Lower leg skin (tissue), 4 donors: ENCODE results near the gene MAP6. TPM values are rescaled to one million over a fixed set of nuclear protein-coding genes. Genes with fewer than 3 reads are reported as not detected.

Experiments used
- DNase-seq, 2 donors: peaks; one replicate each; pipeline ENCODE4 v3.0.0-alpha.2; 2019; ENCODE audit warnings: low spot score in 2 of 2
- H3K4me3 ChIP-seq: fragments of 200-600 bp; sonication (generic); 2 replicates; pipeline ENCODE4 v1.5.1; 2017; ENCODE audit warnings: mild to moderate bottlenecking, low read depth; ENCODE audit not compliant: poor library complexity, severe bottlenecking
- POLR2A ChIP-seq, 2 donors: fragments of 450-650 bp; IDR thresholded peaks; one replicate each; pipeline ENCODE4 v1.6.1; 2016 to 2017; ENCODE audit warnings: antibody characterized with exemption in 2 of 2, mild to moderate bottlenecking in 1 of 2, moderate library complexity in 1 of 2
- WGBS, 2 donors: methylation state at CpG; one replicate each; pipeline ENCODE4 v1.1.5; 2018; 5-methylcytosine and 5-hydroxymethylcytosine counted together
- intact Hi-C: fragments of 100-400 bp; cut with DNase I; formaldehyde crosslinking; loops from one replicate; pipeline ENCODE4 v1.15.0; 2023; ENCODE audit warnings: low total_unique reads
- total RNA-seq, 4 donors: library from RNA; depleted of rRNA; stranded (reverse); fragments of >200 nt; gene quantifications; one replicate each; pipeline ENCODE4 v1.1.0, GENCODE V29; 2016
- TF ChIP-seq, protein P1 (sequence below), 3 donors: fragments of 450-650 bp; IDR thresholded peaks; one replicate each; pipeline ENCODE4 v1.5.1; 2016; ENCODE audit warnings: antibody characterized with exemption in 3 of 3, mild to moderate bottlenecking in 3 of 3, moderate library complexity in 2 of 3

The MAP6 gene
- total RNA-seq, 4 donors from 2014 or later = 3.1 to 16.1 (median 10.0) TPM

DNA sequence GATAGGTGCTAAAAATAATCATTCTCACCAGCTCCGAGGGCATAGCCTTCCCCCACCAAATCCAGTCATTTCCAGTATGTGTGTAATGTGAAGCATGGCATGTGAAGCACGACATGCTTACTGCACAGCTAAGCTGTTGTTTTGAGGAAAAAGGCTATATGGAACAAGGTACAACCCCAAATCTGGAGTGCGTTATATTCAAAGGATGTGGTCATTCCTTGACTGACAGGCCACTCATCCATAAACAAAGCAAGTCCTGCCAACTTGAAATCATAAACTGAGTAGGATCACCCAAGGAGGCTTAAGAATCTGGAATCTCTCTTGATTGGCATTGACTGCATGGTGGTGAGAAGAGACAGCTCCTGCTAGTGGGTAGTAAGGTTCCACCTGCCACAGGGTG, 3.7 kb downstream of the MAP6 start:
- intact Hi-C loops = no loop called here
- TF ChIP-seq, protein P1, sequence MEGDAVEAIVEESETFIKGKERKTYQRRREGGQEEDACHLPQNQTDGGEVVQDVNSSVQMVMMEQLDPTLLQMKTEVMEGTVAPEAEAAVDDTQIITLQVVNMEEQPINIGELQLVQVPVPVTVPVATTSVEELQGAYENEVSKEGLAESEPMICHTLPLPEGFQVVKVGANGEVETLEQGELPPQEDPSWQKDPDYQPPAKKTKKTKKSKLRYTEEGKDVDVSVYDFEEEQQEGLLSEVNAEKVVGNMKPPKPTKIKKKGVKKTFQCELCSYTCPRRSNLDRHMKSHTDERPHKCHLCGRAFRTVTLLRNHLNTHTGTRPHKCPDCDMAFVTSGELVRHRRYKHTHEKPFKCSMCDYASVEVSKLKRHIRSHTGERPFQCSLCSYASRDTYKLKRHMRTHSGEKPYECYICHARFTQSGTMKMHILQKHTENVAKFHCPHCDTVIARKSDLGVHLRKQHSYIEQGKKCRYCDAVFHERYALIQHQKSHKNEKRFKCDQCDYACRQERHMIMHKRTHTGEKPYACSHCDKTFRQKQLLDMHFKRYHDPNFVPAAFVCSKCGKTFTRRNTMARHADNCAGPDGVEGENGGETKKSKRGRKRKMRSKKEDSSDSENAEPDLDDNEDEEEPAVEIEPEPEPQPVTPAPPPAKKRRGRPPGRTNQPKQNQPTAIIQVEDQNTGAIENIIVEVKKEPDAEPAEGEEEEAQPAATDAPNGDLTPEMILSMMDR (IDR thresholded peaks at IDR 0.05) = no peak
- no peak for TF ChIP-seq POLR2A (IDR thresholded peaks at IDR 0.05)
- DNase-seq = no peak
- WGBS, 2 donors = 94 to 95% methylated on average over 3 of the region's 3 CpGs
- H3K4me3 ChIP-seq = no peak overlapping the region

DNA sequence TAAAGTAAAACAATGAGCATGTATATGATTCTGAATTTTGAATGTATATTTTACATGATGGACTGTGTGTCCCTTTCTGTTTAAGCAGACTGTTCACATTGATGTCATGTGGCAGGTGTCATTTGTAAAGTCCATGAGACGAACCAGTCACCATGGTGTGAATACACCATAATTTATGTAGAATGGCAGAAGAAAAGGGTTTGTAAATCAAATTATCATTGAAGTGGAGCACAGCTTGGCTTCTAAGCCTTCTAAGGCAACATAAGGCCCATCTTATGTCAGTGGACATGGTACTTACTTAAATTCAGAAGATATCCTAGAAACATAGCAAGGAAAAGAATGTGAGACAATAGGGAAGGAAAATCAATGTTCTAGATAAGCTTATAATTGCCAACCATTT, 4.4 kb downstream of the MAP6 start:
- intact Hi-C loops = no loop called here
- H3K4me3 ChIP-seq = no peak overlapping the region
- TF ChIP-seq, protein P1 (IDR thresholded peaks at IDR 0.05) = no peak
- no peak for TF ChIP-seq POLR2A (IDR thresholded peaks at IDR 0.05)
- WGBS, 2 donors = 97 to 98% methylated on average over 1 of the region's 1 CpG
- no peak for DNase-seq

DNA sequence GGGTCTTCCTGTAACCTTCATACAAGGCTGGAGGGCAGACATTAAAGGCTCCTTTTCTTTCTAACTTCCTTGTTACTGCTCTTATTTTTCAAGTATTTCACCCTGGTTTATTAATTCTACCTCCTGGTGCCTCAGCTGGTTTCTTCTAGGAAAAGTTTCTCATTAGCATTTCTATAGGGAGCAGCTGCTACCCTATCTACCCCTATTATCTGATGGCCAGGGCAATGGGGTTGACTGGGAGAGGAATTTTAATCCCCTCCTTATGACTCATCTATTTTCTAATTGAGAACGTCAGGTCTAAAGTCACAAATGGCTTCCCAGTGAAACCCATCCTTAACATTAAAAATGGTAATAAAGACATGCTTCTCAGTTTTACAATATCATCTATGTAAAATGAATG, 5.0 kb downstream of the MAP6 start:
- TF ChIP-seq, protein P1 (IDR thresholded peaks at IDR 0.05) = no peak
- 61 to 71% methylated on average over 1 of the region's 1 CpG for WGBS, 2 donors
- no peak overlapping the region for H3K4me3 ChIP-seq
- intact Hi-C loops = no loop called here
- DNase-seq = no peak

DNA sequence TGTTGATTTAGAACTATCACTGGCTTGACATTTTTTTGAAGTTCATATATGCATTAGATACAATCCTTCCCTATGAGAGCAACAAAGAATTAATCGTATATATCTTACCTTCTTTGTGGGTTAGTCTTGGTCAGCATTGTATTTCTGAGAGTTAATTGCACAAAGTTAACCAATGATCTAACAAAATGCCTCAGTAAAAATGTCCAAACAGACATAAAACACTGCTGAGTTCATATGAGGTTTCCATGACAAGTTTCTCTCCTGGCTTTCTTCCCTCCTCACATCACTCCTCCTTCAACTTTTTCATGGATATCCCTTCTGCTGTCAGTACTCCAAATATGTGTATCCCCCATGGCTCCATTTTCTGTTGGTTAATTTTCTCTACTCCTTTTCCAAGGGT, 9.0 kb downstream of the MAP6 start:
- DNase-seq = no peak
- H3K4me3 ChIP-seq = no peak overlapping the region
- 92% methylated on average over 1 of the region's 1 CpG for WGBS, 2 donors
- TF ChIP-seq, protein P1 (IDR thresholded peaks at IDR 0.05) = no peak
- TF ChIP-seq POLR2A (IDR thresholded peaks at IDR 0.05) = no peak
- intact Hi-C loops = no loop called here

DNA sequence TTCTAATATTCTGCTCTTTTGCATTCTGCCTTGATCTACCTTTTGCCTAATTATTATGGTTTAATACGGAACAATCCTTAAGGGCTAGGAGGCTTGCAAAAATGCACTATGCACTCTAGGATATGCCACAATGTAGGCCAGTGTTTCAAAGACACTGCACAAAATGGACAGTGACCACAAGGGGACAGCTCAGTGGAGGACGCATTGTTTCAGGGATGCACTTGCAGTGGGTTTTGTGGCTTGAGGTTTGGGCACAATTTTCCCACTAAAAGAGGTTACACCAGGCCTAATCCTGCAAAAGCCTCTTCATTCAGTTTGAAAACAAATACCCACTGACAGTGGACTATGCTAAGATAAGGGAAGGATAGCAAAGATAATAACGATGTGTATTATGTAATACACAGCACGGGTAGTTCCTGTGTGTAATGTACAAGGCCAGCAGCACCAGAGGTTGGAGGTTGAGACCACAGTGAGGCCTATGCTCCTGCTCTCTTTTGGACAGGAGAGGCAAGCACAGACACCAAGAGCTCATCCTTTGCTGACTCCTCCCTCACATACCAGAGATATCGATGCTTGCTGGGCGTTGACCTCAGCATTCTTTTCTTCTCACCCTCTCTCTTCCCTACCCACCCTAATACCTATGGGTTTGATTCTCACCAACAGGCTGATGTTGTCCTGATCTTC, 12.7 kb downstream of the MAP6 start:
- intact Hi-C loops = no loop called here
- DNase-seq = no peak
- TF ChIP-seq POLR2A (IDR thresholded peaks at IDR 0.05) = no peak
- TF ChIP-seq, protein P1 (IDR thresholded peaks at IDR 0.05) = no peak
- no peak overlapping the region for H3K4me3 ChIP-seq
- WGBS, 2 donors = 73 to 76% methylated on average over 6 of the region's 6 CpGs

DNA sequence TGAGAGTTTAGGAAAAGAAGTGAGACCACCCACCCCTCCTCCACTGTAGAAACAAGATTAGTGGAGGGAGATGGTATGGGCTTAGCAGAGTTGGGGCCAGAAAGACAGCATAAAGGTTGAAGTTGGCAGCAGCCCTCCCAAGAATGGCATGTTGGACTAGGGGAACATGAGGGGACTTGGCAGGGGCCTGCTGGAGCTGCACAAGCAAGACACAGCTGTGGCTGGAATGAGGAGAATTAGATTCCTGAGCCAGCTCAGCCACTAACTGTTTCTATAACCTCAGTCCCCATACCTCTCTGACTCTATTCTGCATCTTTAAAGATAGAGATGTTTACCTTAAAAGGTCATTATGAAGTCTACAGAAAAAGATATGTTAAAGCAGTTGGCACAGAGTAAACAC, 13.2 kb downstream of the MAP6 start:
- no peak for DNase-seq
- no peak overlapping the region for H3K4me3 ChIP-seq
- no peak for TF ChIP-seq POLR2A (IDR thresholded peaks at IDR 0.05)
- TF ChIP-seq, protein P1 (IDR thresholded peaks at IDR 0.05) = no peak
- intact Hi-C loops = no loop called here
